GM12864 (cell line): ENCODE measurements around the gene TIMP1.
"Not testable (repeated sequence)": the region's sequence is repeated elsewhere in the genome, so short reads cannot be mapped to it uniquely, and the experiment has no call there.

Source experiments
- DNase-seq: peaks from one replicate; pipeline ENCODE4 v3.0.0-alpha.2; 2011; ENCODE audit warnings: low read depth
- H3K4me3 ChIP-seq: 2 replicates; pipeline ENCODE4 v1.5.1; 2011; ENCODE audit warnings: mild to moderate bottlenecking, low read depth, low read length, control low read depth
- CTCF ChIP-seq: IDR thresholded peaks from 2 replicates; pipeline ENCODE4 v1.5.1; 2011; ENCODE audit warnings: low read depth, mild to moderate bottlenecking, moderate library complexity, low read length, control low read depth, inconsistent platforms; ENCODE audit errors: missing control alignments

TIMP1 gene

GRCh38 chrX:47590984-47591383 is 8.7 kb downstream of the TIMP1 start:
- no peak for TF ChIP-seq CTCF
- DNase-seq, result no peak
- H3K4me3 ChIP-seq, result no peak overlapping the region

GRCh38 chrX:47593522-47593921 is 11.3 kb downstream of the TIMP1 start:
- DNase-seq, result no peak
- no peak for TF ChIP-seq CTCF

GRCh38 chrX:47595716-47596251 is 13.5 kb downstream of the TIMP1 start:
- no peak for TF ChIP-seq CTCF
- DNase-seq, result no peak
- no peak overlapping the region for H3K4me3 ChIP-seq

More at GRCh38 chrX:47593522-47593921, 11.3 kb downstream of the TIMP1 start:
- no peak overlapping the region for H3K4me3 ChIP-seq

GRCh38 chrX:47596256-47596655 is 14.0 kb downstream of the TIMP1 start:
- TF ChIP-seq CTCF, result no peak
- H3K4me3 ChIP-seq, result no peak overlapping the region
- no peak for DNase-seq

- DNase-seq, result no peak
- no peak for TF ChIP-seq CTCF
- H3K4me3 ChIP-seq, result no peak overlapping the region
Observed at GRCh38 chrX:47597222-47597621, 15.0 kb downstream of the TIMP1 start.

GRCh38 chrX:47603125-47603524 is 20.9 kb downstream of the TIMP1 start:
- not testable (repeated sequence) for DNase-seq

GRCh38 chrX:47605024-47605423 is 22.8 kb downstream of the TIMP1 start:
- no peak for TF ChIP-seq CTCF
- no peak overlapping the region for H3K4me3 ChIP-seq
- DNase-seq, result no peak

More at GRCh38 chrX:47603125-47603524, 20.9 kb downstream of the TIMP1 start:
- H3K4me3 ChIP-seq, result not testable (repeated sequence)
